ENCODE results near the gene TMEM30A.

TMEM30A gene

DNA sequence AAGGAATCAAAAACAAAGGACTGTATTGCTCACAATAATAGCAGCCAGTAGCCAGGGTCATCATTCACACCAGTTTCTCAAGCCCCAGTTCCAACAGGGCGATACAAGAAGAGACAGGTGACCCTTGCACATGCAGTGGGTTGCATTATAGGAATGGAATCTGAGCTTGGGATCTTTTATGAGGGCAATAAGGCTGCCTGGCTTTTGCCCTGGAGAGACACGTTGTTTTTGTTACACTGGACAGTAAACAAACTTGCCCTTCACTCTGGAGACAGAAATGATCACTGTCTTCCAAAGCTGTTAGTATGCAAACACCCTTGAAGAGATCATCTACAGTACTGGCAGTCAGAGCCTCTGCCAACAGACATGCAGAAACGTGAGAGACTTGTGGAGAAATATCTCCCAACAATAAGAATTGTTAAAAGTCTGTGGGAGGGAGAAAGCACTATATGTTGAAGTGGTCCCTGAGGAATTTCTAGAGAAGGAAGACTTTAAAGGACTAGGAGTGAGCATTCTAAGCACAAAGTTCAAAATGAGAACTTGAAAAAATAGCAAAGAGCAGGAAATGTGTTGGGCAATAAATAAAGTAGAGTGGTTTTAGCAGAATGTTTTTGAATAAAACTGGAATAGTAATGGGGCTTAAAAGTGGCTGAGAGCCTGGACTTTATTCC lies 72.5 kb downstream of the TMEM30A start:
- no peak for DNase-seq

DNA sequence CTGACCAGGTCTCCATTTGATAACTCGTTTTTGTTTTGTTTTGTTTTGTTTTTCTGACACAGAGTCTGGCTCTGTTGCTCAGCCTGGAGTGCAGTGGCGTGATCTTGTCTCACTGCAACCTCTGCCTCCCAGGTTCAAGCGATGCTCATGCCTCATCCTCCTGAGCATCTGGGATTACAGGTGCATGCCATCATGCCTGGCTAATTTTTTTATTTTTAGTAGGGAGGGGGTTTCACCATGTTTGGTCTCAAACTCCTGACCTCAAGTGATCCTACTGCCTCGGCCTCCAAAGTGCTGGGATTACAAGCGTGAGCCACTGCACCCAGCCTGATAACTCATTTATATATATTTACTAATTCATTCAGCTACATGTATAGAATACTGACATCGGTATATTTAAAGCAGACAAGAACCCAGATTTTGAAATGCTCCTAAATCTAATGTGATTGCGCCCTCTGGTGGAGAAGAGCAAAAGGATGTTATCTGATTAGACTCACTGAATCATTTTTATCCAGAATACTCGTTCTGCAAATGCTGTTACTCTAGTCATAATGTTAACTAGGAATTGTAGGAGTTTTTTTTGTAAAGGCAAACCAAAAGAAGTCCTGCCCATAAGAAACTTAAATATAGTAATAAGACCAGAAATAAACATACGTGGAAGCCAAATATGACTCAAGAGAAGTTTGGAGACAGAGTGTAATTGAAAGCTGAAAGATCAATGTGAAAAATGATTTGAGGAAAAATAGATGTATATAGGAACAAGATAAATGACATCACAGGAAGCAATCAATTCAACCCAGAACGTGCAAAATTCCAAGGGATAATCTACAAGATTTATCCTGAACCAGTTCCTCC lies 73.5 kb downstream of the TMEM30A start:
- DNase-seq: peak; percentile 65 to 70

DNA sequence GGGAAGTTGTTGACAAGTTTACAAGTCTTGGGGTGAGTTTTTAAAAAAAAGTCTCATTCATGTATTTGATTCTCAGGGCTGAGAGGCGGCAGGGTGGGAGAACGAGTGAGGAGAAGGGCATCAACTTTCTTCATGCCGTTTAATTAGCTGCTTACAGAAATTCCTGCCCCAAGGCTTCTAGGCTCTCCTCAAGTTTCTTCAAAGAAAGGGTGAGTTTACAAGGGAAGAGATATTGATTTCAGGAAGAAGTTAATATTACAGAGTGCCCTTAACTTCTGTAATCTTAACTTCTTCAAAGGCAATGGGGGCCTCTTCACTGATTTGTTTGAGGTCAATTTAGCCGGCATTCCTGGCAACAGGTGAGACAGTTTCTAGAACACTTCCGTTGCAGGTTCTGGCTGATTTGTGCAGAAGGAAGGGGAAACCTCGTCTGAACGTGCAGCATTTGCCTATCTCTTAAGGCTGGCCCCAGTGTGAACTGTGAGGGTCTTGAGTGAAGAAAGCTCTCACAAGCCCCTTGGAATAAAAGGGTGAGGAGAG lies 75.3 kb downstream of the TMEM30A start:
- no peak for DNase-seq

DNA sequence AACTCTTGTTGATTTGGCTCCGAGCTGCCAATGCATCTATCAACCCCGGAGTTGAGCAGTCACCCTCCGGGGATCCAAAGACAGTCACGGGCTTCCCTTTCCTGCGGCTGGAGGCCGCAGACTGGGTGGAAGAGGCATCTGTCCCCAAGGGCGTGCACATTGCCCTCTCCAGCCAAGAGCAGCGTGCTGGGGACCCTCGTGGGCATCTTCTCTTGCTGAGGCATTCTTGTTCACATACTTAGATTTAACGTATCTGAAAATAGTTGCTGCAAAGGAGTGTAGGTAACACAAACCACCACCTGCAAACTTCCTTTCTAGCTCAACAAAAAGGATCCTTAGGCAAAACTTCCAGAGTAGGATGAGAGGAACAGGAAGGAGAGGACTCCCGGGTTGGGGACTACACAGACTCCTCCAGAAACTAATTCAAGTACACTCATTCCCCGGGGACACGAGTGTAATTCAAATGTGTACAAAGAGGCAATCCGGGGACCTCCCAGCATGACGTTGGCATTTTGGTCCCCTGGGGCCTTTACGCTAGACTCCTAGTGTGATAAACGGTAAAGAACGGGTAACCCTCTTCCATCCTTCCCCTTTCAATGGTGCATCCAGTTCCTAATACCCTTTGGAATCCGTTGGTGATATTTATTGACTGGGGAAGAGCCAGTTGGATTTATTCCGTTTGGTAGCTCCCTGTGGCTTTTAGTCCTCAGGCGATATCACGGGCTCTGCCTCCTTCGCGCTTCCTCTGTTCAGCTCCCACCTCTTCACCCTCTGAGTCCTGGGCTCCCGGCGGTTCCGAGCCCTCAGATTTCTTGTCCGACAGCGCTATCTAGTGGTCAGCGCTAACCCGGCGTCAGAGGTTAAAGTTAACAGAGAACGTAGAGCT lies 76.1 kb downstream of the TMEM30A start:
- peak; percentile 60 to 64 for DNase-seq

DNA sequence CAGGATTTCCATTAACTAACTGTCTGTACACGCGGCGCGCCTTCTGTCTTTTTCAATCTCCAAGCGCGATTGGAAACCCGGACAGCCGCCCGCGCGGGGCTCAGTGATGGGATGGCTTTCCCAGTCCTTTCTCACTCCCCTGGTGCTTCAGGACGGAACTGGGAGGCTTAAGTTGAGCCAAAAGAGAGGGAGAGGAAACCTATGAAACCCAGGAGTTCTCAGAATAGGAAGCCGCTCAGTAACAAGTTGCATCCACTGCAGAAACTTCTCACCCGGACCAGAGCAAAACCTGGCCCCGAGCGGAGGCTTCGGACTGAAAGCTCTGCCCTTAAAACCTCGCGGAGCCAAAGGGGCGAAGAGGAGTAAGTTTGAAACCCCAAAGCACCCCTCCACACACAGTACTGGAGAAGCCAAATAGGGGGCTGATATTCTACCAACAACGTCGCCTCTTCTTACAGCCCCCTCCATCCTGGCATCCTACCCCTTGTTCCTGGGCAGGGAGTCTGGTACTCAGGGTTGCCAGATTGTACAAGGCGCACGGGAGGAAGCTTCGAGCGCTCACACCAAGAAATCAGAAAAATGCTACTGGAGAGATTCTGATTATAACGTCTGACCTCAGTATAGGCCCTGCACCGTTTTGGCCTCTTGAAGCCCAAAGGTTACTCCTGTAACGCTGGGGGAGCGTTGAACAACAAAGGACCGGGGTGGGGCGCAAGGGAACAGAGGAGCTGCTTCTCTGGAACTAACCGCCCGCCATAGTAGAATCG lies 77.8 kb downstream of the TMEM30A start:
- DNase-seq: no peak

DNA sequence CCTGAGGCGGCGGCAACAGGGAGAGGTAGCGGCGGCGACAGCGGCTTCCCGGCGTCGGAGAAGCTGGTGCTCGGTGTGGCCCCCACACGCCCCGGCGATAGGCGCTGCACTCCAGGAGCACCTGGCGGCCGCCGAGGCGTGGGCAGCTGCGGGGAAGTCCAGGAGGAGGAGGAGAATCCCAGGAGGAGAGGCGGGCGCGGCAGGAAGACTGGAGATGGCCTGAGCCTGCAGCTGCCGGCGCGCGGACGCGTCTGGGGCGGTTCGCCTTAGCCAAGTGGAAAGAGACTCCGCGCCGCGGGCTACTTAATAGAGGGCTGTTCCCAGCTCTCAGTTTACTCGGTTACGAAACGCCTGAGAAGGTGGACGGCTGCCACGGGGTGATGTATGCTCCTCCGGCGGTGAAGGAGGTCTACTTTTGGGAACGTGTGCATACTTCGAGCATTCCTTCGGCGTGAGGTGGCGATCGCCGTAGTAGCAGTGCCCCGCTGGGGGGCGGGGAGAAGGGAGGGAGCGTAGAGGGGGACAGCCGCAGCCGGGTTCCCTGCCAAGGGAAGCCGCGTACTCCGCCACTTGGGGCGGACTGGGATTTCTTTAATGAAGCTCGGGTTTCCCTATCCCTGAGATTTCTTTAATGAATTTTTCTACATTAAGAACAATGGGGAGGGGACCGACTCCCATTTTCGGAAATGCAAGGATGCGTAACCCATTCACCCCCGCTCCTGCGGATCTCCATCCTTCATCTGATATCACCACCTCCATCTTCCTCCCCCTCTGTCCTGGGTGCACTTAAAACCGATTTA lies 78.6 kb downstream of the TMEM30A start, which contains the start of gene COL12A1:
TSS of gene COL12A1 (minus strand) at position 278 of the 800 bp plus-strand sequence. CDS start 3,261 bp downstream, outside the sequence.
- peak; percentile 22 to 48 for DNase-seq

DNA sequence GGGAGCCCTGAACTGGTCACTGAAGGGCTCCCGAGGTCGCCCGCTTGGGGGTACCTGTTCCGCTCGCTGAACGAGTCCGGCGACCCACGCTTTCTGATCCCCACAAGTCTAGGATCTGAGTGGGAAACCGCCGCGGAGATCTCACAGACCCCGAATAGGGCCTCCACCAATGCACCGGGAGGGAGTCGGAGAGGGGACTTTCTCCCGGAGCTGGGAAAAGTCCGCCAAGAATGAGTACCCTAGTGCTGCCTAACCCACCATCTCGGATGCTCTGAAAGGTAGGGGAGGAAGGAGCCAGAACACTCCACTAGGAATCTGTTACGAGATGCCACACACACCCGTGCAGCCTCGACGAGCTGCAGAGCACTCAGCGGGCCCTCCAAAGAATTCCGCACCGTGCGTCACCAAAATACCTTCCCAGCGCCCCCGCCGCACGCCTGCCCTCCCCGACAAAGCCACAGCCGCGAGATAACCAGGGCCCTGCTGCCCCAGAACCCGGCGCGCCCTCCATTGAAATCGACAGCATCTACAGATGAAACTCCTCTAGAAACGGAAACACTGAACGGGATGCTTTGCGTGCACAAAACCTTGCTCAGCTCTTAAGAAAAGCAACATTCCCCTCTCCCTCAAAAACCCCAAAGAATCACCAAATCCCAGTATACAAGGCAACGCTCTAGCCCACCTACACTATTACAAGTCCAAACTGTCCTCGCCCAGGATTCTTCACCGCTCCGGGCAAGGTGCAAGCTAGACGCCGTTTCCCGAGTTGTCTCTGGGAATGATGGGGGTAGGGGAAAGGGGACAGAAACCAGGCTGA lies 79.4 kb downstream of the TMEM30A start:
- peak; percentile 12 to 14 for DNase-seq

DNA sequence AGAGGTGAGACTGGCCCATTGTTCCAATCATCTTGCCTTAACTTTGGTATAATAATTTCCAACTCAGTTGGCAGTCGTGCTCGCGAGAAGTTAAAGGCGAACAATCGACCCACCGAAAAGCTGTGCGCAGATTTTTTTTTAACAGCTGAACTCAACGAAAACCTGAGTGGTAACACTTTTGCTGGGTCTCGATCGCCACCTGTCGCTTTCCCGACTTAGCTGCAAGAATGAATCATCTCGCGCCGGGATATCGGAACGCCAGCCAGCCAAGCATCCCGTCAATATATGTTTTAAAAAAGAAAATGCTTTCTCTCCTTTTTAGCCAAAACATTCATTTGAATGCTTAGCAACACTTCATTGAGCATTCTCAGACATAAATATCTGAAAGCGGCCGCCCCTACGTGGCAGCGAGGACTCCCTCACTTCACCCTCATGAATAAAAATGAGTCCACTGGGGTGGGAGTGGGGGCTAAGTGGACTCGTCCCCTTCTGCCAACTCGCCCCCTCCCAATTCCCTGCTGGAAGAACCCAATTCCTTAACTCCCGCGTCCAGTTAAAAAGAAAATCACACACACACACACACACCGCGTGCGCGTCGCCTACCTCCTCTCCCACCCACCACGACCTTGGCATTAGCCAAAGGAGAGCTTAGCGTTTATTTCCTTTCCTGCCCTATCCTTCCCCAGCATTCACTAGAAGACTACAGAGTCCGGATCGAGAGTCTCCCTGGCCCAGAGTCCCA lies 80.2 kb downstream of the TMEM30A start:
- DNase-seq: peak; percentile 28 to 69

DNA sequence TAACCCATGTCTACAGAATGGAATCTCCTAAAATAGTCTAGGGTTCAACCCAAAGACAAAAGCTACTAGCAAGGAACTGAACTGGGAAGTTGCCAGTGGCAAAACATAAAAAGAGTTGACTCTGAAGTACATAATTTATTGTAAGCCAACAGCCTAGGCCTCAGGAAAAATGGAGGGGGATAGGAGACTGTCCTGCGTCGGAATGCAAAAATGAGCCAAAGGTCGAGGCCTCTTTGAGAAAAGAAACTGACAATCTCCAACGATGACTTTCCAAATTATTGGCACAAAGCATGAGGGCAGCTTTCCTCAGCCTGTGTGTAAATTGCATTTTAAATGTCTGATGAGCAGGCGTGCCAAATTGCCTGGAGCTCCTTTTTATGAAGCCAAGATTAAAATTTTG lies 80.9 kb downstream of the TMEM30A start:
- no peak for DNase-seq
